ENCODE results near the gene TP53TG3E. TPM values are rescaled to one million over a fixed set of nuclear protein-coding genes. Genes with fewer than 3 reads are reported as not detected.
"Not testable (repeated sequence)": the region's sequence is repeated elsewhere in the genome, so short reads cannot be mapped to it uniquely, and the experiment has no call there.

Gene TP53TG3E
- not detected for total RNA-seq
- long read RNA-seq, donor 1, result 0 reads
- long read RNA-seq, donor 2, result 0 reads

GRCh38 chr16:33304006-33304405, at the start of gene TP53TG3E:
TSS of gene TP53TG3E (plus strand) at chr16:33304306. CDS start at chr16:33304374, 68 bp downstream.
- DNase-seq (ENCODE audit: low spot score); intact Hi-C loops (cut with DNase I): not testable (repeated sequence)

- DNase-seq (ENCODE audit: low spot score), result peak; percentile 94
- intact Hi-C loops (cut with DNase I), result not testable (repeated sequence)
These were observed 32.3 kb downstream of the TP53TG3E start for GRCh38 chr16:33336226-33337012.

GRCh38 chr16:33337627-33338542, 33.8 kb downstream of the TP53TG3E start:
- DNase-seq (ENCODE audit: low spot score), result peak; percentile 94
- intact Hi-C loops (cut with DNase I), result not testable (repeated sequence)

- peak; percentile 85 for DNase-seq (ENCODE audit: low spot score)
These were observed 34.4 kb downstream of the TP53TG3E start for GRCh38 chr16:33338543-33338951.

GRCh38 chr16:33339093-33340061, 35.3 kb downstream of the TP53TG3E start:
- peak; percentile 95 for DNase-seq (ENCODE audit: low spot score)
- intact Hi-C loops (cut with DNase I), result not testable (repeated sequence)

More at GRCh38 chr16:33338543-33338951, 34.4 kb downstream of the TP53TG3E start:
- intact Hi-C loops (cut with DNase I), result not testable (repeated sequence)

Other genes starting within 250 kb of the TP53TG3E start
- gene TP53TG3C, start 110.1 kb upstream of the TP53TG3E start, total RNA-seq, result not detected
- gene TP53TG3B, start 56.5 kb downstream of the TP53TG3E start, total RNA-seq, result not detected
- not detected for gene TP53TG3F, start 155.3 kb downstream of the TP53TG3E start, total RNA-seq

Data from posterior vena cava (tissue), 2 donors.